HG02678 (cell line): Measurements from ENCODE around the gene SPECC1L.

ENCODE experiments used
- ATAC-seq: cut with Tn5 transposase; IDR thresholded peaks from one replicate; pipeline ENCODE4 v1.9.1; 2021; ENCODE audit warnings: mild to moderate bottlenecking, moderate library complexity; ENCODE audit not compliant: unreplicated experiment

Gene SPECC1L

DNA sequence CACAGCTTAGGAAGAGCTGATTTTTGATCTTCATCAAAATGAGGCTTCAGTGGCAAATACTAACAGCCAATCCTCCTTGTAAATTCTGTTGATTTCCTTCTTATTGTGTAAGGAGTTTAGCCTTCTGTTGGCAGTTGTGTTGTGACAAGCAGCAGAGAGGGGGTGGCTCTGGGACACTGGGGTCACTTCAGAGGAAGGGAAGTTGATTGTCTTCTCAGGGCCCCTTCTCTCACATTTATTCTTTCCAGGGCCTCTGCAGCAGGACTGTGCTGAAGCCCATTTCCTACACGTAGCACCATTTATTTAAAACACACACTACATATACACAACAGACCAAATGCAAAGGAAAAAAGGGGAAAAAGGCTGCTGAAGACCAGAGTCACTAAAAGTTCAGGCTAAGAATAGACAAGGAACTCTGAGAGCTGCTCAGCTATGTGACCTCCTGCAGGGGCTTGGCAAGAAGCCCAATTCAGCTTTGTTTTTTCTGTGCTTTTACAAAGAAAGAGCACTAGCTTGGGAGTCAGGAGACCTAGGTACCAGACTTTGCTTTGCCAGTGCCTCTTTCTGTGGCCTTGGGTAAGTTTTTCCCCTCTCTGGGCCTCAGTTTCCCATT, 196.2 kb downstream of the SPECC1L start:
- ATAC-seq, result no peak

DNA sequence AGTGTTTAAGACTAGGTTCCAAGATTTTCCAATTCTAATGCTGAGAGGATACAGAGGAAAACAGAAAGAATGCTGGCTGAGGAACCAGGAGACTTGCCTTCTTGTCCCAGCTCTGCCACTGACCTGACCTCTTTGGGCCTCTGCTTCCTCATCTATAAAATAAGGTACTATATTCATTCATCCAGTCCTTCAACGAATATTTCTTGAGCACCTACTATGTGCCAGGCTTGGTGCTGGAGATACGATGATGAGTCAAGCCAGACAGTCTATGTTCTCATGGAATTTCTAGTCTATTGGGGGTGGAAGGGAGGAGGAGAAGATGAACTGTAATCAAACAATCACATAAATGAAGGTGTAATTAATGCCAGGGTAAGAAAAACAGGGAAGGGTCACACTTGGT, 196.7 kb downstream of the SPECC1L start:
- ATAC-seq, result no peak
